Measurements from ENCODE around the gene RBSN.

The RBSN gene

DNA sequence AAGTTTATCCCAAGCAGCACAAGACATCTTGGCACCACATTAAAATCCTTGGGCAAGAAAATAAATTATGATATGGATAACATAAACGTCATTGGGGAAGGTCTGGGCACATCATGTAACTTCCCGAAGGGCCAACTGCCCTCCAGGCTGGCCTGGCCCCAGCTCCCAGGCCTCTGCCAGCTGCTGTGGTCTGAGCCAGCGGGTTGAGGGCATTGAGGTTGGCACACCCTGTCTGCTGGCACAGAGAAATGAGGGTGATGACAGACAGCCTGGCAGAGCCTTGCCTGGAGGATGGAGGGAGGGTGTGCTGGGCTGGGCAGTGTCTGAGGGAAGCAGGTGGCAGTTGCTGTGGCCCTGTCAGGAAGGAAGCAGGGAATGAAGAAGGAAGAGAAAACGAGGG, 3.3 kb upstream of the RBSN start:
- FAIRE-seq: no peak
- no peak for DNase-seq (ENCODE audit: insufficient read length, low spot score)

- no peak for DNase-seq (ENCODE audit: insufficient read length, low spot score)
- no peak for FAIRE-seq
Observed at GRCh38 chr3:15099364-15100098, 583 bp upstream of the RBSN start.

DNA sequence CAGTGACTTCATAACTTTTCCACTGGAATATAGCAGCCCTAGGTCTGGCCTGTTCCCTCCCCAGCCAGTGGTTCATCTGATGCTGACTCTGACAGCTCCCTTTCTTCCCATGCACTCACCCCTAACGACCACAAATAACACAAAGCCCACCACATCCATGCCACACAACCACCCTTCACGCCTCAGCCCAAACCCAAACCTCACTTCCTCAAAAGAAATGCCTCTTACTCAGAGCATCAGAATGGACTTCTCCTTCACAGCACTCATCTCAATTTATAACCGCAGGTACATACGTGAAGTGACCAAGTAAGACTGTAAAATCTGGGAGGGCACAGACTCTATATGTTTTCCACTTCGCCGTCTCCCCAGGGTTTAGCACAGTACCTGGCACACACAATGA, 1.1 kb downstream of the RBSN start:
- no peak for DNase-seq (ENCODE audit: insufficient read length, low spot score)
- peak; percentile 53 for FAIRE-seq

GRCh38 chr3:15096046-15096445, 2.9 kb downstream of the RBSN start:
- FAIRE-seq (no peak), DNase-seq (ENCODE audit: insufficient read length, low spot score) (no peak)

GRCh38 chr3:15094187-15094875, 4.6 kb downstream of the RBSN start:
- DNase-seq (ENCODE audit: insufficient read length, low spot score): no peak
- no peak for FAIRE-seq

- no peak for DNase-seq (ENCODE audit: insufficient read length, low spot score)
- no peak for FAIRE-seq
Observed at GRCh38 chr3:15092686-15093085, 6.3 kb downstream of the RBSN start.

- FAIRE-seq (no peak), DNase-seq (ENCODE audit: insufficient read length, low spot score) (no peak)
Observed at GRCh38 chr3:15091575-15091974, 7.4 kb downstream of the RBSN start.

DNA sequence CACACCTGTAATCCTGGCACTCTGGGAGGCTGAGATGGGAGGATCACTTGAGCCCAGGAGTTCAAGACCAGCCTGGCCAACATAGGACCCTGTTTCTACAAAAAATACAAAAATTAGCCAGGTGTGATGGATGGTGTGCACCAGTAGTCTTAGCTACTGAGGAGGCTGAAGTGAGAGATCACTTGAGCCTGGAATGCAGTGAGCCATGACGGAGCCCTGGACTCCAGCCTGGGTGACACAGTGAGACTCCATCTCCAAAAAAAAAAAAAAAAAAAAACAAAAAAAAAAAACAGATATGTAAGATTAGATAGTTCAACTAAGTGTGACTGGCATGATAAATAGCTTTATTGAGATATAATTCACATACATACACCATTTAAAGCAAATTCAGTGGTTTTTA, 9.7 kb downstream of the RBSN start:
- FAIRE-seq (no peak), DNase-seq (ENCODE audit: insufficient read length, low spot score) (no peak)

DNA sequence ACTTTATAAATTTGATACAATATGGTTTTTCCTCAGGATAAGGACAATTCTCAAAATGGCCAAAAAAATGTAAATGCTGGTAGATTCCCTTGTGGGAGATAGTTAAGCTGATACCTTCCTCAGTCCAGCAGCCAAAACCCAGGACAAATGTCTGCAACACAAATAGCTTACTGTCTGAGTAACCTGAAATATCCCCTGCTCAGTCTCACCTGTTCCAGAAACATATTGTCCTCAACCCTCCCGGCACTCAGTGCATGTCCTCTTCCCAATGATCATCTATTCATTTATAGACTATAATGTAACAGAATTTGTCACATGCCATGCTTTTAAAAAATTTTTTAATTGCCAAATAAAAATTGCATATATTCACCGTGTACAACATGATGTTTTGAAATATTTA, 12.2 kb downstream of the RBSN start:
- DNase-seq (ENCODE audit: insufficient read length, low spot score): no peak
- no peak for FAIRE-seq

DNA sequence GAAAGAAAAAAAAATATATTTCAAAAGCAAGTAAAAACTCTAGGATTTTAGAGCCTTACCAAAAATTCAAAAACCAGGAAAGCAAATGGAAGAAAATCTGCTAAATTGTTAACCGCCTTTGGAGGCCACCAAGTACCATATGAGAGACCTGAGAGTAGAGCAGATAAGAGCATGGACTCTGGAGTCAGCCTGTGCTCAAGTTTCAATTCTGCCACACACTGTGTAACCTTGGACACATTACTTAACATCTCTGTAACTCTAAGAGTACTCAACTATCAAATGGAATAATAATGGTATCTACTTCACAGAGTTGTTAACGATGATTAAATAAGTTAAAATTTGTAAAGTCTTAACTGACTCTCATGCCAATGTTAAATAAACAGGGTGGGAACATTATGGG, 12.7 kb downstream of the RBSN start:
- no peak for DNase-seq (ENCODE audit: insufficient read length, low spot score)
- no peak for FAIRE-seq

DNA sequence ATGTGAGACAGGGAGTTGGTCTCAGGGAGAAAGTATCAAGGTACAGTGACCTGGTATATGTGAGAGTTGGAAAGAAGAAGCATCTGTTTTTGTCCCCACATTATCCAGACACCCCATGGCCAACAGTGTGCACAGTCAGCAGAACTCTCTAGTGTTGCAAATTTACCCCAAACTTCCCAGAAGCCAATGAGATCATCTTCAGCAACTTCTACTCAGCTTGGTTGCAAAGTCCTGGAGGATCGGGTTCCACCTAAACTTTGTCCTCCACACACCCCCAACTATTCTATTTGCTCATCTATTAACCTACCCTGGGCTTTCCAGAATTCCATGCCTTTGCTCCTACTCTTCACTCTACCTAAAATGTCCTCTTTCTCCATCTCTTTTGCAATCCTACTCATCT, 15.7 kb downstream of the RBSN start:
- DNase-seq (ENCODE audit: insufficient read length, low spot score) (no peak), FAIRE-seq (no peak)

GRCh38 chr3:15081960-15082664, 16.8 kb downstream of the RBSN start:
- DNase-seq (ENCODE audit: insufficient read length, low spot score) (no peak), FAIRE-seq (no peak)

- FAIRE-seq: no peak
- no peak for DNase-seq (ENCODE audit: insufficient read length, low spot score)
Observed at GRCh38 chr3:15079091-15079490, 19.9 kb downstream of the RBSN start.

GRCh38 chr3:15074500-15074899, 24.4 kb downstream of the RBSN start:
- FAIRE-seq (no peak), DNase-seq (ENCODE audit: insufficient read length, low spot score) (no peak)

DNA sequence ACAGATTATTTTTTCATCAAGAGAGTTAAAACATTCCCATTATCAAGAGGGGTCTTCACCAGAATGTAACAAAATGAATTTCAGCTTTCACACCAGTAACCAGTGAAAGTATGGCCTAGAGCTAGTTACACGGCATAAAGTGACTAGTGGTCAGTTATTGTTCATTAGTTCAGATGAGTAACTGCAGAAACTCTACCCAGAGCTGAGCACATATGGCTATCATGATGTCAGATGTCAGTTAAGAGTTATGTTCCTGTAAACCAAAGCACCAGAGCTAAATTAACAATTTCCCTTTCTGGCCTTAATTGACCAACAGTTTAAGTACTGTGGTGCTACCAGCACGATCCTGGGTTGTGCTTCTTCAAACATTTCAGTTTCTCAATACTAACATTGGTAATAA, 27.2 kb downstream of the RBSN start:
- DNase-seq (ENCODE audit: insufficient read length, low spot score) (no peak), FAIRE-seq (no peak)

DNA sequence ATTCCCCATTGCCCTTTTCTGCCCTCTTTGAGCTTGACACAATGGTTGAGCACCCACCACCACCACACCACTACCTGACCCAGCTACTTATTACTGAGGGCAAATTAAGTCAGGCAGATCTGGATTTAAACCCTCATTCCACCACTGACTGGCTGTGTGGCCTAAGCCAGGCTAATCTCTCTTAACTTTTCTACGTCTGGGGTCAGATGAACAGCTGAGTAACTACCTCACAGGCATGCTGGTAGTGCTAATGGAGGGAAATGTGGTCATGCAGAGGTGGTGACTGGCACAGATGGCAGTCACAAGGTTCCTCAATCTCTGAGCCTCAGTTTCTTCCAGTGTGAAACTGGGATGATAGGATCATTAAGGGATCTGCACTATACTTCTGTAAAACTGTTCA, 29.5 kb downstream of the RBSN start:
- DNase-seq (ENCODE audit: insufficient read length, low spot score) (no peak), FAIRE-seq (no peak)

- no peak for FAIRE-seq
- no peak for DNase-seq (ENCODE audit: insufficient read length, low spot score)
Observed at GRCh38 chr3:15066467-15066866, 32.5 kb downstream of the RBSN start.

DNA sequence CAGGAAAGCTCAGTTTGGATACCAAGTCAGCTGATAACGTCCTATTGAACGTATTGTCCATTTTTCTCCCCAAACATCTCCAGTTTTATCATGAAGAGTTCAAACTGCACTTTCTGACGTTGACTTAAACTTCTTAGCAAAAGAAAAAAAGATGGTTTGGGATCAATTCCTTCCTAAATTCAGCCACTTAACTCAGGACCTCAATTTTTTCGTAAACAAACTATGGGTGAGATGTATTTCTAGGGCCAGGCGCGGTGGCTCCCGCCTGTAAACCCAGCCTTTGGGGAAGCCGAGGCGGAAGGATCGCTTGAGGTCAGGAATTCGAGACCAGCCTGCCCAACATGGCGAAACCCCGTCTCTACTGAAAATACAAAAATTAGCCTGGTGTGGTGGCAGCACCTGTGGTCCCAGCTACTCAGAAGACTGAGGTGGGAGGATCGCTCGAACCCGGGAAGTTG, 33.4 kb downstream of the RBSN start:
- DNase-seq (ENCODE audit: insufficient read length, low spot score) (no peak), FAIRE-seq (no peak)

DNA sequence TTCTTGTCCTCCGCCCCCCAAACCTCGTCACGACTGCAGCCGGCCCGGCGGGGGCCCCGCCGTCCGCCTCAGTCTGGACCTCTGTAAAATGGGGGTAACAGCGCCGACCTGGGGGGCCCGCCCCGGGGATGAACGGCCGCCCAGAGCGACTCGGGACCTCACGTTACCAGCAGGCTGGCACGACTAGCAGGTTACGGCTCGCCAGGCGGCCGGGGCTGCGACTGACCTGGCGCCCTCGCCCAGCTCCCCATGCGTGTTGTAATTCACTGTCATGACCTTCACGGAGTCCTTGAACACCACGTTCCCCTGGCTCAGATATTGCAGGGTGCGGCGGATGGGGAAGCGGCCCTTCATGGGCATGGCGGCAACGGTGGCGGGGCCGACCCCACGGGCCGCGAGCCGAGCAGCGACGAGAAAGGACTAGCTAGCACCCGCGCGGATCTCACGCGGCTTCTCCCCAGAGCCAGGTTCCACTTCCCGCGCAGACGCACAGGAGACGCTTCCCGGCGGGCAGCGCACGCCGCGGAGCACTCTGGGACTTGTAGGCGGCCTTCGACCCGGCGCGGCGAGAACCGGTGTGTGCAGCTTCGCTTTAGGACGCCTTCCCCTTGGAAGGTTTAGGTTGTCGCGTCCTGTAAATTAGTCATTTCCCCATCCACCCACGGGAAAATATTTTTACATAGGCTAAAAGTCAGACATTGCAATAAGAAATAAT, 34.0 kb downstream of the RBSN start, which contains the start of gene MRPS25:
Gene MRPS25 (minus strand): TSS at position 481 of the 715 bp plus-strand sequence. CDS start 121 bp downstream, at position 360.
- peak; percentile 96 for DNase-seq (ENCODE audit: insufficient read length, low spot score)
- peak; percentile 91 for FAIRE-seq

DNA sequence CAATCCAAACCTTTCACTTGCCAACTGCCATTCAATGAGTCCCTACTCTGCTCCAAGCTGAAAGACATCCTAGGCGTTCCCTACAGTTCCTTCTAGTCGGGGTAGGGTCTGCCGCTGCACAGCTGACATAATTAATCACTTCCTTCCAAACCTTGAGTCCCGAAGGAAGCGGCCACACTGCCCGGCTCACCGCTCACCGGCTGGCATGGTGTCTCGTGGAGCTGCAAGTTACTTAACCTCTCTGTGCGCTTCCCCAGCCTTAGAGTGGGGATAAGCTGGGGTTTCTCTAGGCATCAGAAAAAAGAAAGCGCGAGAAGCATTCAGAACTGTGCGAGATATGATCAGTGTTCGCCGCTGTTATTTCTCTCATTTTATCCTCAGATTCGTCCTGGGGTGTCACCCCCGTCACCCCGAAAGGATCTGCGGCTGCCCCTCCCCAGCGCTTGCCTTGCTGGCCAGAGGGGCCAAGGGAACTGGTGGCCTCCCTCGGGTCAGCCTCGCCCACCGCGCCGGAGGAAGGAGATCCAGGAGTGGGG, 34.6 kb downstream of the RBSN start:
- DNase-seq (ENCODE audit: insufficient read length, low spot score) (peak; percentile 53), FAIRE-seq (no peak)

Data from GM19239 (cell line).